ENCODE measurements around the gene RNF26.

RNF26 gene

DNA sequence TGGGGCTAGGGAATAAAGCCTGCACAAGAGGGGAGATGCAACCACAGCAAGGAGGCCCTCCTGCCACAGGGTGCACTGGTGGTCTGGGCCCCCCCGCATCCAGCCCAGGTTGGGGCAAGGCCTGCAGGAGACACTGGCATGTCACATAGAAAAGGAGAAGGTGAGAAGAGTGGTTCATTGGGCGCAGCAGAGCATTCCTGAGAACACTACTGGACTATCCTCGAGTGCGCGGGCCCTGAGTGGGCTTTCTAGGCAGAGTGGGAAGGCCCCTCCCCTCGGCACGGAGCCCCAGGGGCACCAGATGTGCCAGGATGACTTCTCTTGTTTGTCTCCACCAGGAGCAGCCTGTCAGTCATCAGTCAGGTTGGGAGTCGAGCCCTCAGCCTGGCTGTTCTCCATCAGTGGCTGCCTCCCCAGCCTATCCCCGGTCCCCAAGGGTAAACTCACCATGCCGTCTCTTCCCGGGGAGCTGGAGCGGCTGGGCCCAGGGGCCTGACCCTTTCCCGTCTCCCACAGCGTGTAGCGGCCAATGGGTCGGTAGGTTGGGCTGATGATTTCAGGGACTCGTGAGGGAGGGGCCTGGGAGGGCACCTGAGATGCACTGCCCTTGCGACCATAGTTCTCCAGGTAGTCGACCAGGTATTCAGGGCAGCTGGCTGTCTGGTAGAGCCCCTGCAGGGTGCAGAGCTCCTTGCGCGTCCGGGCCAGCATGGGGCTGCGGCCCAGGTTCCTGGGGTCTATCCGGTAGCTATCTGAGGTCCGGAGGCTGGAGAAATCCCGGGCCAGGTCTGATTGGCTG is 38.1 kb downstream of the RNF26 start:
- Histone ChIP-seq H3K14ac (ENCODE audit: low read length) (no peak overlapping the region), H3K36me3 (replicated peaks in 1 of 2; ENCODE audit: control insufficient read depth in 2 of 2, insufficient read depth in 2 of 2, low read length in 2 of 2) (no peaks in the 10 kb centered on the region), H2AFZ (ENCODE audit: low read length) (no peak overlapping the region), H2BK15ac (ENCODE audit: low read length) (peak overlapping the region; percentile 5), H2BK5ac (ENCODE audit: low read length) (peak overlapping the region; percentile 79), H3K23ac (ENCODE audit: low read depth, low read length, poor library complexity) (no peak overlapping the region), H3K4ac (ENCODE audit: low read length) (peak overlapping the region; percentile 58), H2AK5ac (ENCODE audit: low read depth, low read length) (peak overlapping the region; percentile 53), H4K8ac (ENCODE audit: low read depth, low read length) (no peak overlapping the region), H2BK12ac (ENCODE audit: low read length) (no peak overlapping the region), H3K4me3 (ENCODE audit: low read length in 2 of 2) (no peak overlapping the region), H2BK120ac (ENCODE audit: low read depth, low read length) (no peak overlapping the region), H3K9me3 (replicated peaks in 1 of 2; ENCODE audit: control insufficient read depth in 2 of 2, insufficient read depth in 1 of 2, low read depth in 1 of 2, low read length in 2 of 2) (no peaks in the 10 kb centered on the region), H3K4me2 (ENCODE audit: insufficient read depth, low read length, poor library complexity, severe bottlenecking) (no peak overlapping the region), H3K9ac (ENCODE audit: low read depth, low read length, poor library complexity) (no peak overlapping the region), H3K18ac (ENCODE audit: low read length) (no peak overlapping the region), H3K27ac (replicated peaks; ENCODE audit: low read length) (no peak overlapping the region), H3K79me1 (ENCODE audit: low read depth, low read length) (no peaks in the 10 kb centered on the region), H4K91ac (ENCODE audit: low read depth, low read length, poor library complexity) (no peak overlapping the region), H3K4me1 (ENCODE audit: control insufficient read depth in 2 of 2, insufficient read depth in 1 of 2, low read depth in 1 of 2, low read length in 2 of 2) (peaks cover 33 to 39% of the 10 kb centered on the region in 2 donors), H3K27me3 (ENCODE audit: control insufficient read depth in 3 of 3, insufficient read depth in 3 of 3, low read depth in 1 of 3, low read length in 3 of 3) (peaks cover 0 to 50% (median 0%) of the 10 kb centered on the region in 3 experiments)
- WGBS, 2 donors (ENCODE audit: extremely low coverage in 2 of 2, insufficient read length in 2 of 2, insufficient replicate concordance in 1 of 2), result no CpG with 5 or more reads among the region's 26 CpGs
- DNase-seq (ENCODE audit: low spot score), result no peak

DNA sequence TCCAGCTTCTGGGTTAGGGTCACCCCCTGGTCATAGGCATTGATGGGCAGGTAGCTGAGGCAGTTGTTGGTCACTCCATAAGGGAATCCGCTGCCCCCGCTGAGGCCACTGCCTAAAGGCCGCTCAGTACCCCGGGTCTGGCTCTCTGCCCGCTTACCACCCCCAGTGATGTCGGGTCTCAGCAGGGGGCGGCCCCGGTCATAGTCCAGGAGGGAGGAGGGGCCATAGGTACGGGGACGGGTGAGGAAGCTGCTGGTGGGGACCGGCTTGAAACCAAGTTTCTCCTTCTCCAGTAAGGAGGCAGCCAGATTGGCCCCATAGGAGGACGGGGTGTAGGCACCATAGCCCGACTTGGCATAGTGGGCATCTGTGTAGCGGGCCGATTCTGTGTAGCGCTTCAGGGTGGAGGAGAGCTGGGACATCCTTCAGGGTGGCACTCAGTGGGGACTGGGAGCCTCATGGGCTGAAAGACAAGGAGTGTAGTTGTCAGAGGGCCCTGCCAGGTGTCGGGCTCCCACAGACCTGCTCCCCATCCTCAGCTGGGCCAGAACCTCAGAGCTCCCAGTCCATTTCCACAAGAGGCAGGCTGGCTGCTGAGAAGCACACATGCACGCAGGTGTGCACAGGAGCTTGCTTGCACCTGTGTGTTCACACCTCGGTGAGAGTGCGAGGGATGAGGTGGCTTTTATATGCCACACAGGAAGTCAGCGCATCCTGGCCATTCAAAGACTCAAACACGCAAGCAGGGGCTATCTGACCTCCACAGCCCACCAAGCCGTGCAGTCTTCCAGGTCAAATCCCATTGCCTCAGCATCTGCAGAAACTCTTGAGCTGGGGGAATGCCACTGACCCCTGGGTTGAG is 39.0 kb downstream of the RNF26 start:
- Histone ChIP-seq H4K91ac (ENCODE audit: low read depth, low read length, poor library complexity) (peak overlapping the region; percentile 58), H3K14ac (ENCODE audit: low read length) (no peak overlapping the region), H2BK120ac (ENCODE audit: low read depth, low read length) (no peak overlapping the region), H3K9me3 (replicated peaks in 1 of 2; ENCODE audit: control insufficient read depth in 2 of 2, insufficient read depth in 1 of 2, low read depth in 1 of 2, low read length in 2 of 2) (no peaks in the 10 kb centered on the region), H2AFZ (ENCODE audit: low read length) (no peak overlapping the region), H2BK15ac (ENCODE audit: low read length) (peak overlapping the region; percentile 87), H3K36me3 (replicated peaks in 1 of 2; ENCODE audit: control insufficient read depth in 2 of 2, insufficient read depth in 2 of 2, low read length in 2 of 2) (no peaks in the 10 kb centered on the region), H3K79me1 (ENCODE audit: low read depth, low read length) (no peaks in the 10 kb centered on the region), H3K18ac (ENCODE audit: low read length) (peak overlapping the region; percentile 49), H3K4me1 (ENCODE audit: control insufficient read depth in 2 of 2, insufficient read depth in 1 of 2, low read depth in 1 of 2, low read length in 2 of 2) (peaks cover 30 to 42% of the 10 kb centered on the region in 2 donors), H3K27me3 (ENCODE audit: control insufficient read depth in 3 of 3, insufficient read depth in 3 of 3, low read depth in 1 of 3, low read length in 3 of 3) (peaks cover 0 to 49% (median 0%) of the 10 kb centered on the region in 3 experiments), H3K27ac (replicated peaks; ENCODE audit: low read length) (no peak overlapping the region), H3K4ac (ENCODE audit: low read length) (no peak overlapping the region), H3K4me2 (ENCODE audit: insufficient read depth, low read length, poor library complexity, severe bottlenecking) (no peak overlapping the region), H4K8ac (ENCODE audit: low read depth, low read length) (no peak overlapping the region), H3K4me3 (ENCODE audit: low read length in 2 of 2) (no peak overlapping the region), H3K9ac (ENCODE audit: low read depth, low read length, poor library complexity) (peak overlapping the region; percentile 24), H2AK5ac (ENCODE audit: low read depth, low read length) (peak overlapping the region; percentile 53), H2BK5ac (ENCODE audit: low read length) (peak overlapping the region; percentile 9), H3K23ac (ENCODE audit: low read depth, low read length, poor library complexity) (peak overlapping the region; percentile 47), H2BK12ac (ENCODE audit: low read length) (no peak overlapping the region)
- no peak for DNase-seq (ENCODE audit: low spot score)
- no CpG with 5 or more reads among the region's 23 CpGs for WGBS, 2 donors (ENCODE audit: extremely low coverage in 2 of 2, insufficient read length in 2 of 2, insufficient replicate concordance in 1 of 2)

GRCh38 chr11:119373921-119374631 is 39.7 kb downstream of the RNF26 start:
- Histone ChIP-seq H3K18ac (ENCODE audit: low read length) (no peak overlapping the region), H2BK12ac (ENCODE audit: low read length) (no peak overlapping the region), H3K79me1 (ENCODE audit: low read depth, low read length) (no peaks in the 10 kb centered on the region), H2BK15ac (ENCODE audit: low read length) (peak overlapping the region; percentile 34), H3K27ac (replicated peaks; ENCODE audit: low read length) (no peak overlapping the region), H3K14ac (ENCODE audit: low read length) (no peak overlapping the region), H2BK5ac (ENCODE audit: low read length) (peak overlapping the region; percentile 9), H3K4ac (ENCODE audit: low read length) (no peak overlapping the region), H3K36me3 (replicated peaks in 1 of 2; ENCODE audit: control insufficient read depth in 2 of 2, insufficient read depth in 2 of 2, low read length in 2 of 2) (no peaks in the 10 kb centered on the region), H4K91ac (ENCODE audit: low read depth, low read length, poor library complexity) (peak overlapping the region; percentile 58), H3K9me3 (replicated peaks in 1 of 2; ENCODE audit: control insufficient read depth in 2 of 2, insufficient read depth in 1 of 2, low read depth in 1 of 2, low read length in 2 of 2) (no peaks in the 10 kb centered on the region), H3K4me2 (ENCODE audit: insufficient read depth, low read length, poor library complexity, severe bottlenecking) (no peak overlapping the region), H3K9ac (ENCODE audit: low read depth, low read length, poor library complexity) (no peak overlapping the region), H3K4me1 (ENCODE audit: control insufficient read depth in 2 of 2, insufficient read depth in 1 of 2, low read depth in 1 of 2, low read length in 2 of 2) (peaks cover 30 to 48% of the 10 kb centered on the region in 2 donors), H3K23ac (ENCODE audit: low read depth, low read length, poor library complexity) (peak overlapping the region; percentile 36), H3K4me3 (ENCODE audit: low read length in 2 of 2) (no peak overlapping the region), H2AFZ (ENCODE audit: low read length) (peak overlapping the region; percentile 33), H2BK120ac (ENCODE audit: low read depth, low read length) (no peak overlapping the region), H3K27me3 (ENCODE audit: control insufficient read depth in 3 of 3, insufficient read depth in 3 of 3, low read depth in 1 of 3, low read length in 3 of 3) (peaks cover 0 to 49% (median 0%) of the 10 kb centered on the region in 3 experiments), H4K8ac (ENCODE audit: low read depth, low read length) (no peak overlapping the region), H2AK5ac (ENCODE audit: low read depth, low read length) (peak overlapping the region; percentile 88)
- peak; percentile 82 for DNase-seq (ENCODE audit: low spot score)
- WGBS, 2 donors (ENCODE audit: extremely low coverage in 2 of 2, insufficient read length in 2 of 2, insufficient replicate concordance in 1 of 2), result no CpG with 5 or more reads among the region's 5 CpGs

Measured in neuronal stem cell (in vitro differentiated cells).